GM19099 (cell line): Measurements from ENCODE around the gene PPP1R13B.

Source experiments
- POLR2A ChIP-seq: IDR thresholded peaks from 3 replicates; pipeline ENCODE4 v1.6.1; 2011; ENCODE audit warnings: low read depth; ENCODE audit not compliant: insufficient read length; ENCODE audit errors: extremely low read depth

The PPP1R13B gene

GRCh38 chr14:103708750-103709187 is 138.6 kb downstream of the PPP1R13B start:
- no peak for TF ChIP-seq POLR2A

- no peak for TF ChIP-seq POLR2A
Observed at GRCh38 chr14:103707329-103708263, 139.8 kb downstream of the PPP1R13B start.

DNA sequence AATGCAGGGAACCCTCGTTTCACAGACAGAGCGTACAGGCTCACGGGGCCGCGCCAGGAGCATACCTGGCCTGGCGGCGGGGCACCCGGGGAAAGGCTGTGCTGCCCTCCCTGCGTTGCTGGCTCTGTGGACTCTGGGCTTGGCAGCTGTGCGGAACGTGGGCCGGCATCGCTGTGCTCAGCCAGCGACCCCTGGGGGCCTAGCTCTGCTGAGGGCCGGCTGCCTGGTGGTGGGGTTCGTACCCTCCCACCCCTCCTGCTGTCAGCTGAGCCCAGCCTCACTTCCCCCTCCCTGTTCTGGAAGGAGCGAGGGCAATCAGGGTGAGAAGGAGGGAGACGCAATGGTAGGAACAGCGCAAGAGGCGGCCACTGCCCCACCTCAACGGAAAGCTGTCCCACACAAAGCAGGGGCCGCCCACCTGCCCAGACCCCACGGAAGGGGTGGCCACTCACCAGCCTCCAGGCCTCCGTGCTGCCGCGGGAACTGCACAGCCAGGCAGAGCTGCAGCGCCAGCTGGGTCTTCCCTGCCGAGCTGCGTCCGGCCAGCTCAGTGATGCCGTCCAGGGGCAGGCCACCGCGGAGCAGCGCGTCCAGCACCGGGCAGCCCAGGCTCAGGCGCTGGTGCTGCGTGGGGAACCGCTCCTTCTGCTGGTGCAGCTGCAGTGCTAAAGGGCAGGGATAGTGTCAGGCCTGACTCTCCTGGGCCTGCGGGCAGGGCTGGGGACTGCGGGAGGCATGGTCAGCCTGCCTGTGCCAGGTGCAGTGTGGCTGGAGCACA is 140.6 kb downstream of the PPP1R13B start:
- TF ChIP-seq POLR2A: no peak

DNA sequence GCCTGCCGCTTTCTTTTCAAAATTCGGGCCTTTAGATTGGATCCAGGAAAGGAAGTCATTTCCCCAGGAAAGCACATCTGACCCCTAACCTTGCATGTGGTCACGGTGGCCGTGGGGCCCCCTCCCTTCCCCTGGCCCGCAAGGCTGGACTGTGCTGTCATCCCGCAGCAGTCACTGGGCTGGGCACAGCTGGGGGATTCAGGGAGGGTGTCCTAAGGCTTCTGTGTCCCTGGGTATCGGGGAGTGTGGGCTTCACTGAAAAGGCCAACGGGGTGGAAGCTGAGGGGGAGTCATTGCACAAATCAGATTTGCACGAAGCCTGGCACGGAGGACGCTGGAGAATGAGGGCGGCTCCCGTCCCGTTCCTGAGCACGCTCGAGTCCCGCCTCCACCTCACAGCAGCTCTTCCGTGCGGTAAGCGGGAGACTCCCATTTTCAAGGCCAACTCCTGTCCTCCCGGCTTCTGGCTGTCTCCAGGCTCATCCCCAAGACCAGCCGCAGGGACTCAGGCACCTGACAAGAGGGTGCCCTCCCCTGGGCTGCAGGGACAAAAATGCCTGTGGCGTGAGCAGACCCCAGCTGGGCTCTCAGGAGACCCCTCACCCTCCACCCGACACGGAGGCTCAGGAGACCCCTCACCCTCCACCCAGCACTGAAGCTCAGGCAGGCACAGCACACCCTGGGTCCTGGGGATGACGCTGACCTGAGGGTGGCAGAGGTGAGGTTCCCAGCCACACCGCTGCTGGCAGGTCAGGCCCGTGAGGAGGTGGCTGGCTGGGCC is 141.7 kb downstream of the PPP1R13B start:
- TF ChIP-seq POLR2A: no peak

DNA sequence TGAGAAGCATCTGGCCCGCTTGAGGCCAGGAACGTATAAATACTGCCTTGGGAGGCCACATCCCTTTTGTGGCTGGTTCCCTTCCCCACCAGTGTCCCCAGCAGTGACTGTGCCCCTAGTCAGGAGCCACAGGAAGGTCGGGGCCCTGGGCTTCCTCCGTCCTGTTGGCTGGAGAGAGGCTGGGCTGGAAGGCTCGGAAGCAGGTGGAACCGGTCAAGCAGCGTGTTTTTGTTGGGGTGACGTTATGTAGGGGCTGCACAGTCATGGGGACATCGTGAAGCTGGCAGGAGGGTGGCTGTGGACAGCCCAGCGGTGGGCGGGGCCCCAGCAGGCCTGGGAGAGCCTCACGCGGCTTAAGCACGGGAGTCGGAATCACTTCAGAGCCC is 142.3 kb downstream of the PPP1R13B start:
- no peak for TF ChIP-seq POLR2A

DNA sequence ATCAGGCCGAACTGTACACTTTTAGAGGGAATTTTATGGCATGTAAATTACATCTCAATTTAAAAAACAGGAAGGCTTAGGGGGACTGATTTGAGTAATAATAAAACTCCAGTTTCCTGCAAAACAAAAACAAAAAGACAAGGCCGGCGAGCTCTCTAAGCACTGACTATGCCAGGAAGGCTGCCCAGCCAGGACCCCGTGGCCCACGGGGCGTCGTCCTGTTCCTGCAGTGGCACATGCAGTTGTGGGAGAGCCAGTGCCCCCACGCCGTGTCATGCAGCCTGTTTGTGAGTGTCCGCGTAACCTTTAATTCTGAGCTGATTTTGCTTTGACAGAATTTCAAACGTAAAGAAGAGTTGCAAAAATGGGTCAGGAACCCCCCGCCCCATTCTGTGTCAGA is 142.7 kb downstream of the PPP1R13B start:
- no peak for TF ChIP-seq POLR2A

- no peak for TF ChIP-seq POLR2A
Observed at GRCh38 chr14:103703433-103704385, 143.7 kb downstream of the PPP1R13B start.

- no peak for TF ChIP-seq POLR2A
Observed at GRCh38 chr14:103702497-103703432, 144.6 kb downstream of the PPP1R13B start.

DNA sequence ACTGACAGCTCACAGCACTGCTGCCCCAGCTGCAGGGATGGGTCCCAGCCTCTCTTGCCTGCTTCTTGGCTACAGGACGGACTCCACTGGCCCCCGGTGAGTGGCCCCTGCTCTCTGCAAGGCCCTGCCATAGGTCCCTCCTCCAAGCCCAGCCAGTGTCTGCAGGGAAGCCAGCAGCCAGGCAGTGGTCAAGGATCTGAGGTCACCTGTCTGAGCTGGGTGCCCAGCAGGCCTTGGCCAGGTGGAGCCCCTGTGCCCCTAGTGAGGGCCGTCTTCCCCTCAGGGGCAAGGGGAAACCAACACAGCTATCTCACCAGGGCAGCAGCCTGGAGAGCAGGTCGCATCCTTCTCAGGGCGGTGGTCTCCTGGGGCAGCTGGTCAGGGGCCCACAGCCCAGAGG is 145.3 kb downstream of the PPP1R13B start:
- no peak for TF ChIP-seq POLR2A

GRCh38 chr14:103700753-103701490 is 146.5 kb downstream of the PPP1R13B start:
- no peak for TF ChIP-seq POLR2A

GRCh38 chr14:103699901-103700752 is 147.2 kb downstream of the PPP1R13B start:
- no peak for TF ChIP-seq POLR2A
